Esophagus (tissue), 2 donors: ENCODE results near the gene MORC1. TPM values are rescaled to one million over a fixed set of nuclear protein-coding genes. Genes with fewer than 3 reads are reported as not detected.
"Not testable (repeated sequence)": the region's sequence is repeated elsewhere in the genome, so short reads cannot be mapped to it uniquely, and the experiment has no call there.

ENCODE experiments used
- H3K27ac ChIP-seq, 2 donors: one replicate each; pipeline ENCODE4 v1.5.1; 2013; ENCODE audit warnings: low read depth in 2 of 2, mild to moderate bottlenecking in 2 of 2, inconsistent platforms in 1 of 2, low read length in 1 of 2, moderate library complexity in 1 of 2
- H3K27me3 ChIP-seq, 2 donors: one replicate each; pipeline ENCODE4 v1.6.1; 2013; ENCODE audit warnings: low read length in 2 of 2, control low read depth in 1 of 2, mild to moderate bottlenecking in 1 of 2; ENCODE audit not compliant: insufficient read depth in 2 of 2, control insufficient read depth in 1 of 2
- H3K36me3 ChIP-seq, 2 donors: one replicate each; pipeline ENCODE4 v1.6.1; 2013; ENCODE audit warnings: low read length in 1 of 2; ENCODE audit not compliant: control insufficient read depth in 2 of 2, insufficient read depth in 2 of 2
- H3K4me1 ChIP-seq, 2 donors: one replicate each; pipeline ENCODE4 v1.6.1; 2013; ENCODE audit warnings: low read length in 1 of 2; ENCODE audit not compliant: control insufficient read depth in 2 of 2, insufficient read depth in 2 of 2
- H3K4me3 ChIP-seq, 2 donors: one replicate each; pipeline ENCODE4 v1.5.1; 2013; ENCODE audit warnings: low read length in 2 of 2, mild to moderate bottlenecking in 2 of 2, low read depth in 1 of 2, moderate library complexity in 1 of 2
- H3K9me3 ChIP-seq, 2 donors: one replicate each; pipeline ENCODE4 v1.6.1; 2013; ENCODE audit warnings: mild to moderate bottlenecking in 2 of 2, low read depth in 1 of 2, low read length in 1 of 2, moderate library complexity in 1 of 2; ENCODE audit not compliant: control insufficient read depth in 2 of 2, insufficient read depth in 1 of 2
- WGBS, 2 donors: extraction: QIAGEN DNeasy Blood & Tissue Kit; methylation state at CpG; one replicate each; pipeline ENCODE4 v1.1.7; 2013; 5-methylcytosine and 5-hydroxymethylcytosine counted together
- polyA plus RNA-seq, 2 donors: library from polyadenylated mRNA; stranded (reverse); fragments of 200-250 nt; gene quantifications; one replicate each; pipeline ENCODE4 v1.2.3, GENCODE V29; 2013
- donor health status: healthy with polysubstance abuse.
- donor health status: Bipolar disorder and iron deficiency.

Gene MORC1
- polyA plus RNA-seq, 2 donors, result not detected

DNA sequence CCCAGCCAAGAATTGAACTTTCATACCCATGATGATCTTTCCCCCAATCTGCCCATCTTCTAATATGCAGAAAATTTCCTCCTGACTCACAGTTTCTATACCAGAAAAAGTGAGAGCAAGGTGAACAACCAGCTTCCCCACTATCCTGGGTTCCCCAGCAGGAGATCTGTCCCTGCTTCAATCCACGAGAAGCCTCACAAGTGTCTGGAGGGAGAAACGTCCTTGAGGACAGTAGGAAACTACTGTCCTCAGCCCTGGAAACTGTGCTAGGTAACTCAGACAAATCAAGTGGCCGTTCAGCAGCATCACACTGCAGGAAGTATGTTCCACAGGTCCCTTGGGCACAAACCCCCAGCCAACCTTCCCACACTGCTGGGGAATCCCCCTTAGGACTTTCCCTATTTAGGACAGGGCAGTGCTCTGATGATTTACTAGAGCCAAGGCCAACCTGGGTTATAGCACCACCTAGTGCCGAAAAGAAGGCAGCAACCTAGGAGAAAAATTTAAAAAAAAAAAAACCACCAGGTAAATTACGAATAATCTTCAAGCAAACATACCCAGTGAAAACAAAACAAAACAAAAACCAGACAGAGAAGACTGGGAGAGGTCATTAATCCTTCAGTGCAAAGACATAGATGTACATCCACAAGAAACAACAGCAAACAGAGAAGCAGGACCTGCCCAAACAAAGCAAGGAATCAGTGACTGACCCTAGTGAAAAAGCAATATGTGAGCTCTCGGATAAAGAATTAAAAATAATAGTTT lies 36.0 kb downstream of the MORC1 start:
- no peaks in the 10 kb centered on the region for H3K9me3 ChIP-seq

DNA sequence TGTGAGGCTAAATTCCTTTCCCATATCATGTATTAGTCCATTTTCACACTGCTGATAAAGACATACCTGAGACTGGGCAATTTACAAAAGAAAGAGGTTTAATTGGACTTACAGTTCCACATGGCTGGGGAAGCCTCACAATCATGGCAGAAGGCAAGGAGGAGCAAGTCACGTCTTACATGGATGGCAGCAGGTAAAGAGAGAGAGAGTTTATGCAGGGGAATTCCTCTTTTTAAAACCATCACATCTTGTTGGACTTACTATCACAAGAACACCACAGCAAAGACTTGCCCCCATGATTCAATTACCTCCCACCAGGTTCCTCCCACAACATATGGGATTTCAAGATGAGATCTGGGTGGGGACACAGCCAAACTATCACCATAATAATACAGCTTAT lies 37.8 kb downstream of the MORC1 start:
- H3K4me1 ChIP-seq, H3K4me3 ChIP-seq, H3K36me3 ChIP-seq, H3K9me3 ChIP-seq, H3K27ac ChIP-seq, H3K27me3 ChIP-seq: not testable (repeated sequence)
- WGBS, 2 donors, result 75 to 76% methylated on average over 1 of the region's 1 CpG

More for the DNA sequence above, 36.0 kb downstream of the MORC1 start:
- Histone ChIP-seq H3K4me1 (no peaks in the 10 kb centered on the region), H3K27ac (no peak overlapping the region), H3K36me3 (no peaks in the 10 kb centered on the region), H3K4me3 (no peak overlapping the region), H3K27me3 (no peaks in the 10 kb centered on the region)
- WGBS, 2 donors, result 38 to 39% methylated on average over 6 of the region's 6 CpGs

GRCh38 chr3:109073116-109073515 lies 44.8 kb downstream of the MORC1 start:
- 52 to 60% methylated on average over 1 of the region's 1 CpG for WGBS, 2 donors
- Histone ChIP-seq H3K4me3 (no peak overlapping the region), H3K4me1 (no peaks in the 10 kb centered on the region), H3K36me3 (no peaks in the 10 kb centered on the region), H3K9me3 (peaks cover 0 to 3% of the 10 kb centered on the region in 2 donors), H3K27me3 (no peaks in the 10 kb centered on the region), H3K27ac (no peak overlapping the region)

DNA sequence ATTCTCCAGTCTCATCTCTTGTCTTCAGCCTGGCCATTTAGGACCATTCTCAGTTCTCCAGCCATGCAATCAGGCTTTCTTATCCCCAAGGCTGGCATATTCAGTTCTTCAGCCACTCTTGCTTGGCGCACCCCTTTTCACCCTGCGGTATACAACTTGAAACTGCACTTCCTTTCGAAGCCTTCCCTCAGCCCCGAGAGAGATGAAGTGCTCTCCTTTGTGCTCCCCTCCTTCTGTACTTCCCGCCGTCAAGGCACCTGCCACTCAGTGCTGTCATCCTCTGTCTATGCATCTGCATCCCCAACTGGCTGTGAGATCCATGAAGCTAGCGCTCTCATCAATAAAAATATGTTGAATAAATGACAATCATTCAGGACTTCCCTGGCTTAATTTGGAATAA lies 45.7 kb downstream of the MORC1 start:
- Histone ChIP-seq H3K27me3 (no peaks in the 10 kb centered on the region), H3K36me3 (no peaks in the 10 kb centered on the region)
- 60 to 69% methylated on average over 7 of the region's 7 CpGs for WGBS, 2 donors

DNA sequence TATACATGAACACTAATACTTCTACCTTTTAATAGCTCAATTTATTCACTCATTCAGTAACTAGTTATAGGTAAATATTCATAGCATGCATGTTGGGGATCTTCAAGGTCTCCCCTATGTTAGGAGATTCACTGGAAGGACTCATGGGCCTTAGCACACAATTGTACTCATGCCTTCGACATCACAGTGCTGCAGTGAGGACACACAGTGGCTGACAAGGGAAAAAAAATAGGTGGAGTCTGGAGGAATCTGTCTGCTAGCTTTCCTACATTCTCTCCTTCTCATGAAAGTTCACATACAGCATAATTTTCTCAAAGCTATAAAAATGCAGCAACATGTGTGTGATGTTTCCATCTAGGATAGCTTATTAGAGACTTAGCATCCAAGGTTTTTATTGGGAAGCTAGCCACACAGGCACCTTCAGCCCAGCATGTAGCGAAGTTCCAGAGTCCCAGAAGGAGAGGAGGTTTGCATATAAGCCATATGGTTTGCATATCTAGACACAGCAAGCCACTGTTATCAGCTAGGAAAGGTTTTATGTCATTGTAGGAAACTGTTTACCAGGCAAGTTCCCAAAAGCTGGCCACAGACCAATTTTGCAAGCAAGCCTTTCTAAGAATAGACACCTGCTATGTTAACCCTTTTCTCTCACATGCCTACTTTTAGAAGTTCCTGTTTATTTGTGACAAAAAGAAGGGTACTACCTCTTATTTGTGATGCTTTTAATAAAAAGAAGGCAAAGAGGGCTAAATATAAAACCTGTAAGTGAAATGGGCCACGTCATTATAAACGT lies 46.4 kb downstream of the MORC1 start:
- Histone ChIP-seq H3K4me3 (no peak overlapping the region), H3K27me3 (no peaks in the 10 kb centered on the region), H3K27ac (no peak overlapping the region), H3K4me1 (no peaks in the 10 kb centered on the region), H3K9me3 (peaks cover 0 to 3% of the 10 kb centered on the region in 2 donors), H3K36me3 (no peaks in the 10 kb centered on the region)
- 52 to 53% methylated on average over 4 of the region's 4 CpGs for WGBS, 2 donors

More for the DNA sequence above, 45.7 kb downstream of the MORC1 start:
- Histone ChIP-seq H3K9me3 (peaks cover 0 to 3% of the 10 kb centered on the region in 2 donors), H3K27ac (no peak overlapping the region), H3K4me1 (no peaks in the 10 kb centered on the region), H3K4me3 (no peak overlapping the region)

- H3K4me1 ChIP-seq, result no peaks in the 10 kb centered on the region
- H3K4me3 ChIP-seq, result no peak overlapping the region
- no peaks in the 10 kb centered on the region for H3K36me3 ChIP-seq
- 81 to 83% methylated on average over 7 of the region's 7 CpGs for WGBS, 2 donors
- H3K27me3 ChIP-seq, result no peaks in the 10 kb centered on the region
- H3K27ac ChIP-seq, result no peak overlapping the region
- H3K9me3 ChIP-seq, result peaks cover 0 to 3% of the 10 kb centered on the region in 2 donors
These were observed 47.7 kb downstream of the MORC1 start for GRCh38 chr3:109070211-109070610.

GRCh38 chr3:109066864-109067263 lies 51.1 kb downstream of the MORC1 start:
- Histone ChIP-seq H3K27me3 (no peaks in the 10 kb centered on the region), H3K4me3 (no peak overlapping the region), H3K4me1 (no peaks in the 10 kb centered on the region), H3K9me3 (no peaks in the 10 kb centered on the region), H3K27ac (no peak overlapping the region), H3K36me3 (no peaks in the 10 kb centered on the region)
- whole genome bisulfite sequencing, 2 donors, result 92 to 96% methylated on average over 3 of the region's 3 CpGs

DNA sequence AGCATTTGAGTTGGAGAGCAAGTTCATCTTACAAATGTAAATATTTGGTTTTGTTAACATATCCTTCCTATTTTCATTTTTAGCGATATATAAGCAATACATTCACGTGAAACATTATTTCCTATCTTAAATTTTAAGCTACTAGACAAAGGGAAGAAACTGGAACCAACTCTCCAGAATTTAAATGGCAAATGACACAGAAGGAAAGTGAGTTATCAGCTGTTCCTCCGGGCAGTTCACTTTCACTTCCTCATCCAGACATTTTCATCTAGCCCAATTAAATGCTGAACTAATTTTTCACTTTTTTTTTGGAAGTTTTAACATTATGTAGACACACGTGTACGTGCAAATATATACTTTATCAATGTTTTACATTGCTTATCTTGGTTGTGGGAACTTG lies 58.7 kb downstream of the MORC1 start:
- H3K4me1 ChIP-seq, result no peaks in the 10 kb centered on the region
- no peak overlapping the region for H3K4me3 ChIP-seq
- 19 to 21% methylated on average over 5 of the region's 5 CpGs for WGBS, 2 donors

GRCh38 chr3:109057616-109058015 lies 60.3 kb downstream of the MORC1 start:
- Histone ChIP-seq H3K4me3 (no peak overlapping the region), H3K36me3 (no peaks in the 10 kb centered on the region), H3K4me1 (no peaks in the 10 kb centered on the region), H3K27me3 (no peaks in the 10 kb centered on the region), H3K27ac (no peak overlapping the region), H3K9me3 (no peaks in the 10 kb centered on the region)
- WGBS, 2 donors, result 77 to 83% methylated on average over 3 of the region's 3 CpGs

More for the DNA sequence above, 58.7 kb downstream of the MORC1 start:
- Histone ChIP-seq H3K27me3 (no peaks in the 10 kb centered on the region), H3K27ac (no peak overlapping the region), H3K9me3 (no peaks in the 10 kb centered on the region), H3K36me3 (no peaks in the 10 kb centered on the region)
